GM18867 (cell line): Measurements from ENCODE around the gene SH3BP5.

Experiments
- ATAC-seq: cut with Tn5 transposase; IDR thresholded peaks from one replicate; pipeline ENCODE4 v1.9.1; 2021; ENCODE audit warnings: mild to moderate bottlenecking, moderate library complexity; ENCODE audit not compliant: unreplicated experiment

Gene SH3BP5

DNA sequence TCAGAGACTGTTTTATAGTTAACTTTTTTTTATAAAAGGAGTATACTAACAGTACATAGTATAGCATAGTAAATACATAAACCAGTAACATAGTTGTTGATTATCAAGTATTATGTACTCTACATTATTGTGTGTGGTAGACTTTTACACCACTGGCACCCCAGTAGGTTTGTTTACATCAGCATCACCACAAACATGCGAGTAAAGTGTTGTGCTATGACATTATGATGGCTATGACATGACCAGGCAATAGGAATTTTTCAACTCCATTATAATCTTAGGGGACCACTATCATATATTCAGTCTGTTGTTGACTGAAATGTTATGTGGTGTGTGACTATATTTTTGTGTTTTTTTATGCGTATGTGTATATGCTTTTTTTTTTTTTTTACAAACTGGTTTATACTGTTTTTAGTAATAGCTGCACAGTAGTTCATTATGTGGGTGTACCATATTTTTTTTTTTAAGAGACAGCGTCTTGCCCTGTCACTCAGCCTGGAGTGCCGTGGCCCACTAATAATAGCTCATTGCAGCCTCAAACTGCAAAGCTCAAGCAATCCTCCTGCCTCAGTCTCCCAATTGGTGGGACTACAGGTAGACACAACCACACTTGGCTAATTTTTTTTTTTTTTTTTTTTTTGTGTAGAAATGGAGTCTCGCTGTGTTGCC, 124.4 kb downstream of the SH3BP5 start:
- ATAC-seq, result no peak

DNA sequence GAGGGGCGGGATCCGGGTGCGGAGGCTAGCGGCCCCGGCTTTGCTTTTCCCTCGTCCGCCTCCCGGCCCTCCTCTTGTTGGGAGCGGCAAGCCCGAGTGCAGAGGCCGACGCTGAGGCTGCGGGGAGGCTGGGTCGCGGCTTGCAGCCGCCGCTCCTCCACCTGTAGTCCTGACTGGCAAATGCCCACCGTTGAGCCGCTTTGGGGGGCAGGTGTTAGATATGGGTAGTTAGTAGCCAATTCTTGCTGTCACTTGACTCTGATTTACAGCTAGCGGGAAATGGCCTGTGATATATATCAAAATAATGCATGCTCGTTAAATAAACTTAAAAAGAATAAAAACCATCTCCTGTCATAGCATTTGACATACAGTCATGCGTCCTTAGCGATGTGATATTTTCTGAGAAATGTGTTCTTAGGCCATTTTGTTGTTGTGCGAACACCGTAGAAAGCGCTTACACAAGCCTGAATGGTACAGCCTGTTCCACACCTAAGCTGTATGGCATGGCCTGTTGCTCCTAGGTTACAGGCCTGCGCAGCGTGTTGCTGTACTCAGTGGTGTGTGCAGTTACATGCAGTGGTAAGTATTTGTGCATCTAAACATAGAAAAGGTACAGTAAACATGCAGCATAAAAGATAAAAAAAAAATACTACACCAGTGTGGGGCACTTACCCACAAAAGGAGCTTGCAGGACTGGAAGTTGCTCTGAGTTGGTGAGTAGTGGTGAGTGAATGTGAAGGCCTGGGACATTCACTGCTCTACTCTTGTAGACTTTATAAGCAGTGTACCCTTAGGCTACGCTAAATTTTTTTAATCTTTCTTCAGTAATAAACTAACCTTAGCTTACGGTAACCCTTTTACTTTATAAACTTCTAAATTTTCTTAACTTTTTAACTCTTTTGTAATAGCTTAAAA, 125.5 kb downstream of the SH3BP5 start:
- ATAC-seq, result peak; percentile 25

GRCh38 chr3:15205934-15206661, 126.3 kb downstream of the SH3BP5 start, which contains the start of gene CAPN7:
CAPN7 (plus strand) TSS chr3:15206246; CDS start chr3:15206496, 250 bp downstream.
- ATAC-seq, result peak; percentile 86

DNA sequence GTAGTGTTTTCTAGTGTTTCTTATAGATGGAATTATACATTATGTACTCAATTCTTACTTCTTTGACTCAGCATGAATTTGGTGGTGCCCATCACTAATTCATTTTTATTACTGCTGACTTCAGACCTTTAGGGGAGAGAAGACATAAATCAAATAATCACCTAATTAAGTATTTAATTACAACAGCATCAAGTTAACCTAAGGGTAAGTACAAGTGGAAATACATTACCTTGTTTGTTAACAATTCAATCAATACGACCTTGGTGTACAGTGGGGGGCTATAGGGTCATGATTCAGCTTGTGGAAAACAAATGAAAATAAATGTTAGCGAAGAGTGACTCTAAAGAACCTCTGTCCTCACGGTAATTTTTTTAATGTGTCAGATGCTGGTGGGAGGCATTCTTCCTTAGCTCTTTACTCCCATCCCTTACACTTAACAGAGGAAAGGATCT, 126.9 kb downstream of the SH3BP5 start:
- no peak for ATAC-seq
